ENCODE results near the gene ZNRF2. TPM values are rescaled to one million over a fixed set of nuclear protein-coding genes. Genes with fewer than 3 reads are reported as not detected.

ZNRF2 gene
- total RNA-seq, 1 donor from 2014 or later, result 9.3 TPM

Other genes with a start within 250 kb of the ZNRF2 start
- gene MTURN, start 149.6 kb upstream of the ZNRF2 start, total RNA-seq, result 3.9 and 4.3 TPM in 2 replicates
- gene NOD1, start 194.2 kb downstream of the ZNRF2 start, total RNA-seq, result 9.1 and 13.1 TPM in 2 replicates
- 75.4 and 79.0 TPM in 2 replicates for gene GGCT, start 220.2 kb downstream of the ZNRF2 start, total RNA-seq

All from activated T-helper 1 cell treated with anti-CD3 and anti-CD28 coated beads, Interleukin-12 subunit alpha, Interleukin-12 subunit beta, Interleukin-2, Interleukin-4 antibody, amounts not matched to agents 30 ng/mL and 10 ng/mL and 1 ng/mL, durations not matched to agents 14 hours and 24 hours and 36 hours (primary cell).